SK-N-SH (cell line): ENCODE results near the gene MCF2L. TPM values are rescaled to one million over a fixed set of nuclear protein-coding genes. Genes with fewer than 3 reads are reported as not detected.

ENCODE experiments used
- CTCF ChIA-PET: fragments of 300-600, 350-600 bp; formaldehyde crosslinking; extraction: SDS; loops from one replicate; lab custom pipeline; 2021; lab: Yijun Ruan, JAX
- POLR2A ChIA-PET: fragments of 350-600 bp; sonication (Branson Sonifier 250); formaldehyde crosslinking; extraction: SDS; loops from one replicate; lab custom pipeline; 2020; ENCODE audit warnings: antibody characterized with exemption, inconsistent platforms; lab: Yijun Ruan, JAX
- DNase-seq: peaks from one replicate; pipeline ENCODE4 v3.0.0; 2012
- H2AFZ ChIP-seq: fragments of 200-600 bp; sonication (generic); 2 replicates; pipeline ENCODE4 v1.8.1; 2016; ENCODE audit warnings: antibody characterized with exemption, mild to moderate bottlenecking, low read depth
- H3F3A ChIP-seq: fragments of 200-600 bp; sonication (generic); replicated peaks from 2 replicates; pipeline ENCODE3; 2016; ENCODE audit warnings: antibody characterized with exemption, mild to moderate bottlenecking; ENCODE audit not compliant: insufficient read depth
- H3K27ac ChIP-seq, 2 experiments: fragments of 200-500 bp in 1 of 2; fragments of 200-600 bp in 1 of 2; sonication (Bioruptor generic) in 1 of 2; sonication (generic), shearing (Covaris generic) in 1 of 2; 2 replicates each; pipeline versions ENCODE4 v1.5.1 to v1.6.1; 2014 to 2016; ENCODE audit warnings: low read depth in 2 of 2, inconsistent platforms in 1 of 2, low read length in 1 of 2, mild to moderate bottlenecking in 1 of 2, mixed read lengths in 1 of 2
- H3K27me3 ChIP-seq: fragments of 200-600 bp; sonication (generic), shearing (Covaris generic); 2 replicates; pipeline ENCODE4 v1.6.1; 2016; ENCODE audit warnings: mixed run types; ENCODE audit not compliant: insufficient read depth
- H3K36me3 ChIP-seq, 2 experiments: fragments of 200-500 bp in 1 of 2; fragments of 200-600 bp in 1 of 2; sonication (Bioruptor generic) in 1 of 2; sonication (generic) in 1 of 2; replicated peaks in 1 of 2; 2 replicates each; pipeline versions ENCODE3 to v1.5.1; 2014 to 2016; ENCODE audit warnings: low read length in 1 of 2, mild to moderate bottlenecking in 1 of 2; ENCODE audit not compliant: insufficient read depth in 2 of 2, control insufficient read depth in 1 of 2
- H3K4me1 ChIP-seq, 2 experiments: fragments of 200-500 bp in 1 of 2; fragments of 200-600 bp in 1 of 2; sonication (Bioruptor generic) in 1 of 2; sonication (generic), shearing (Covaris generic) in 1 of 2; 2 replicates each; pipeline versions ENCODE4 v1.5.1 to v1.6.1; 2014 to 2016; ENCODE audit warnings: low read depth in 1 of 2, low read length in 1 of 2, mixed run types in 1 of 2; ENCODE audit not compliant: insufficient read depth in 2 of 2, control insufficient read depth in 1 of 2
- H3K4me2 ChIP-seq: fragments of 200-600 bp; sonication (generic), shearing (Covaris generic); 2 replicates; pipeline ENCODE4 v1.6.1; 2017; ENCODE audit warnings: mixed run types
- H3K4me3 ChIP-seq, 2 experiments: fragments of 200-500 bp in 1 of 2; fragments of 200-600 bp in 1 of 2; sonication (Bioruptor generic) in 1 of 2; sonication (generic), shearing (Covaris generic) in 1 of 2; 2 replicates each; pipeline versions ENCODE4 v1.5.1 to v1.8.1; 2014 to 2016; ENCODE audit warnings: low read depth in 2 of 2, inconsistent platforms in 1 of 2, low read length in 1 of 2, mild to moderate bottlenecking in 1 of 2, mixed read lengths in 1 of 2, moderate library complexity in 1 of 2
- H3K79me2 ChIP-seq: fragments of 200-600 bp; sonication (generic); 2 replicates; pipeline ENCODE4 v1.8.1; 2017; ENCODE audit warnings: mild to moderate bottlenecking; ENCODE audit not compliant: insufficient read depth
- H3K9ac ChIP-seq: fragments of 200-600 bp; sonication (generic); 2 replicates; pipeline ENCODE4 v1.6.1; 2017; ENCODE audit warnings: mixed run types
- H3K9me2 ChIP-seq: fragments of 200-600 bp; sonication (generic); 2 replicates; pipeline ENCODE4 v1.6.1; 2017; ENCODE audit warnings: mixed run types
- H3K9me3 ChIP-seq: fragments of 200-600 bp; sonication (generic); 2 replicates; pipeline ENCODE4 v1.6.1; 2017; ENCODE audit warnings: mixed run types, mild to moderate bottlenecking, moderate library complexity
- H4K20me1 ChIP-seq: fragments of 200-600 bp; sonication (generic); 2 replicates; pipeline ENCODE4 v1.6.1; 2017; ENCODE audit warnings: mild to moderate bottlenecking, mixed run types; ENCODE audit not compliant: insufficient read depth
- CHD2 ChIP-seq: fragments of 150-350 bp; IDR thresholded peaks from 2 replicates; pipeline ENCODE4 v1.6.1; 2018; ENCODE audit warnings: low read length; ENCODE audit not compliant: partially characterized antibody
- EP300 ChIP-seq, 2 experiments: IDR thresholded peaks; 2 replicates each; pipeline versions ENCODE4 v1.4.0 to v1.6.1; 2012; ENCODE audit warnings: borderline replicate concordance in 1 of 2, low read depth in 1 of 2, low read length in 1 of 2
- FOSL2 ChIP-seq: IDR thresholded peaks from 2 replicates; pipeline ENCODE4 v1.4.0; 2012; ENCODE audit warnings: low read depth, mild to moderate bottlenecking, moderate library complexity, borderline replicate concordance
- FOXJ3 ChIP-seq: sonication (generic); formaldehyde crosslinking; IDR thresholded peaks from 2 replicates; pipeline ENCODE4 v1.5.1; 2020; ENCODE audit warnings: mild to moderate bottlenecking, missing genetic modification reagents
- GATA2 ChIP-seq: sonication (generic); formaldehyde crosslinking; IDR thresholded peaks from 2 replicates; pipeline ENCODE4 v1.5.0; 2020; ENCODE audit warnings: mild to moderate bottlenecking, missing genetic modification reagents
- MXI1 ChIP-seq: IDR thresholded peaks from 2 replicates; pipeline ENCODE4 v1.6.1; 2012; ENCODE audit warnings: mild to moderate bottlenecking, low read depth, low read length, improper control_type of control experiment
- NFIC ChIP-seq: IDR thresholded peaks from 2 replicates; pipeline ENCODE4 v1.4.0; 2012; ENCODE audit warnings: borderline replicate concordance
- RAD21 ChIP-seq: IDR thresholded peaks from 2 replicates; pipeline ENCODE4 v1.6.1; 2012; ENCODE audit warnings: mild to moderate bottlenecking, low read length
- RCOR1 ChIP-seq: fragments of 150-350 bp; IDR thresholded peaks from 2 replicates; pipeline ENCODE4 v1.6.1; 2017; ENCODE audit warnings: antibody characterized with exemption, low read length
- REST ChIP-seq: IDR thresholded peaks from 2 replicates; pipeline ENCODE4 v1.6.1; 2012; ENCODE audit warnings: mild to moderate bottlenecking, low read depth, low read length, moderate library complexity
- RFX5 ChIP-seq: IDR thresholded peaks from 2 replicates; pipeline ENCODE4 v1.6.1; 2012; ENCODE audit warnings: mild to moderate bottlenecking, improper control_type of control experiment, low read length
- SIN3A ChIP-seq: IDR thresholded peaks from 2 replicates; pipeline ENCODE4 v1.6.1; 2012; ENCODE audit warnings: low read depth, mild to moderate bottlenecking, low read length, moderate library complexity, borderline replicate concordance
- SMC3 ChIP-seq: IDR thresholded peaks from 2 replicates; pipeline ENCODE4 v1.6.1; 2012; ENCODE audit warnings: low read depth, low read length, improper control_type of control experiment
- TAF1 ChIP-seq: IDR thresholded peaks from 2 replicates; pipeline ENCODE4 v1.6.1; 2012; ENCODE audit warnings: low read depth, mild to moderate bottlenecking, low read length, moderate library complexity, borderline replicate concordance
- TCF12 ChIP-seq: IDR thresholded peaks from 2 replicates; pipeline ENCODE4 v1.4.0; 2012
- TEAD4 ChIP-seq: IDR thresholded peaks from 2 replicates; pipeline ENCODE4 v1.4.0; 2012; ENCODE audit warnings: mild to moderate bottlenecking, borderline replicate concordance; ENCODE audit not compliant: insufficient read depth
- WGBS: methylation state at CpG from one replicate; pipeline ENCODE4 v1.1.6; 2017; ENCODE audit warnings: low lambda C conversion rate; 5-methylcytosine and 5-hydroxymethylcytosine counted together
- polyA plus RNA-seq, 3 experiments: library from polyadenylated mRNA; depleted of rRNA; stranded (reverse); fragments of >200 nt; gene quantifications; 2 replicates each; pipeline ENCODE4 v1.2.3, GENCODE V29; 2012
- TF ChIP-seq, protein P1 (sequence below): IDR thresholded peaks from 2 replicates; pipeline ENCODE4 v1.4.0; 2012; ENCODE audit warnings: low read depth

MCF2L gene
- polyA plus RNA-seq, 1 of the 3 experiments (the other 2 are of a cell fraction): 0.56 TPM

- Histone ChIP-seq H3K4me3 (no peak overlapping the region), H3K9me2 (no peaks in the 10 kb centered on the region), H2AFZ (no peak overlapping the region), H3K4me1 (no peaks in the 10 kb centered on the region), H3F3A (no peaks in the 10 kb centered on the region), H3K27me3 (no peaks in the 10 kb centered on the region), H3K36me3 (no peaks in the 10 kb centered on the region), H3K27ac (no peak overlapping the region), H3K4me2 (no peak overlapping the region), H4K20me1 (no peaks in the 10 kb centered on the region), H3K9me3 (no peaks in the 10 kb centered on the region), H3K79me2 (no peaks in the 10 kb centered on the region), H3K9ac (no peak overlapping the region)
- DNase-seq: no peak
- 74% methylated on average over 7 of the region's 22 CpGs for WGBS
- TF ChIP-seq NFIC: no peak
- ChIA-PET CTCF (interaction anchor here (2.0 kb wide), 1 partner anchor 34 kb away, joined by 9 read pairs; no protein-coding TSS in a partner anchor), POLR2A (no interaction called here)
Measured at GRCh38 chr13:113063091-113063491, 94.1 kb downstream of the MCF2L start.

GRCh38 chr13:113064000-113064533, 95.1 kb downstream of the MCF2L start:
- WGBS: 76% methylated on average over 16 of the region's 29 CpGs
- no peak overlapping the region for H3K9ac ChIP-seq

More at GRCh38 chr13:113064000-113064533, 95.1 kb downstream of the MCF2L start:
- no peak overlapping the region for H2AFZ ChIP-seq
- H3F3A ChIP-seq: no peaks in the 10 kb centered on the region
- H3K27me3 ChIP-seq: no peaks in the 10 kb centered on the region
- H3K36me3 ChIP-seq: no peaks in the 10 kb centered on the region
- no peaks in the 10 kb centered on the region for H3K79me2 ChIP-seq
- TF ChIP-seq FOXJ3 (no peak), CHD2 (no peak), SIN3A (no peak), TCF12 (no peak), SMC3 (no peak), EP300 (IDR thresholded peaks at IDR 0.05; ENCODE audit: borderline replicate concordance in 1 of 2, low read depth in 1 of 2, low read length in 1 of 2) (no peak), TEAD4 (no peak), MXI1 (no peak), RAD21 (no peak), FOSL2 (no peak), REST (no peak), RCOR1 (no peak), RFX5 (no peak), GATA2 (CRISPR knock-in tag) (no peak), TAF1 (no peak)
- TF ChIP-seq, protein P1, sequence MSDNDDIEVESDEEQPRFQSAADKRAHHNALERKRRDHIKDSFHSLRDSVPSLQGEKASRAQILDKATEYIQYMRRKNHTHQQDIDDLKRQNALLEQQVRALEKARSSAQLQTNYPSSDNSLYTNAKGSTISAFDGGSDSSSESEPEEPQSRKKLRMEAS: no peak
- H3K4me1 ChIP-seq: no peaks in the 10 kb centered on the region
- H3K9me3 ChIP-seq: no peaks in the 10 kb centered on the region
- no peak overlapping the region for H3K27ac ChIP-seq
- ChIA-PET POLR2A (interaction anchor here (0.7 kb wide), 1 partner anchor 10 kb away, joined by 3 read pairs; no protein-coding TSS in a partner anchor), CTCF (interaction anchor here (1.1 kb wide), 1 partner anchor 38 kb away, joined by 3 read pairs; no protein-coding TSS in a partner anchor)
- no peak for DNase-seq
- no peaks in the 10 kb centered on the region for H3K9me2 ChIP-seq
- H3K4me2 ChIP-seq: no peak overlapping the region
- no peaks in the 10 kb centered on the region for H4K20me1 ChIP-seq
- H3K4me3 ChIP-seq: no peak overlapping the region
